GM18526 (cell line): ENCODE measurements around the gene DAB1.

Experiments used
- POLR2A ChIP-seq: IDR thresholded peaks from 3 replicates; pipeline ENCODE4 v1.6.1; 2011; ENCODE audit not compliant: insufficient read length; ENCODE audit errors: extremely low read depth

The DAB1 gene

DNA sequence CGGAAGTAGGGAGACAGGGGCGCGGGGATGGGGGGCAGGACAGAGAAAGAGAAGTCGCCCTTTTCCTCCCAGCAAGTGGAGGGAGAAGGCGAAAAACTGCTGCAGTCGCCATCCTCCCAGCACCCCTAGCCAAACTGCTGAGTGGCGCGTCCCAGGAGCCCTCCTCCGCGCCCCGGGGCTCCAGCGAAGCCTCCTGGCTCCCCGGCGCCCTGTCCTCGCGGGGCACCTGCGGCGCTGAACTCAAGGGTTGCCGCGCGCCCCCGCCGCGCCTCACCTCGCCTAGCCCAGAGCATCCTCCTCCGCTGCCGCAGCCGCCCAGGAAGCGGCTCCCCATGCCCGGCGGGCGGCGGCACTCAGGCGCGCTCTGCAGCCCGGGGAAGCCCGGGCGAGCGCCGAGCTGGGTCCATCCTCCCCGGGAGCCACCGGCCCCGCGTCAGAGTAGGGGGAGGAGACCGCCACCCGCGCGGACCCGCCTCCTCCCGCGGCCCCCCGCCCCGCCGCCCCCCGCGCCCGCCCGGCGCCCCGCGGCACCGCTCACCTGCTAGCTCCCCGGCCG, at the start of gene DAB1:
Gene DAB1, minus strand, starts transcription at position 405 of the 556 bp plus-strand sequence. CDS start 133,030 bp downstream, outside the sequence.
- TF ChIP-seq POLR2A = no peak

DNA sequence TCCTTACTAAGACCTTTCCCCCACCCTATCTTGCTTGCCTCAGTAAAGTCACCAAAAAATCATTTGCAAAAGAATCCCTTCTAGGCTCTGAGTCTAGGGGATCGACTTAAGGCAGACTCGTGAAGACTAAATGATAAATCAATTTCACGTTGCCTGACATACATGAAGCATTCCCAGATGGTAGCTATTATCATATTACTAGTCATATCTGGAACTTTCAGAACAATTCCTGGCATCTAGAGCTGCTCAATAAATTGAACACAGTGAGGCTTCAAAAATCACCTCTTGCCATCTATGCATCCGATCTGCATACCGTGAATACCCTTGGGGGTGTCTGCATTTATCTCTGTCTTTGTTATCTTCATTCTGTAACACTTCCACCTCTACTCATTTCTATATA, 49.6 kb upstream of the DAB1 start:
- TF ChIP-seq POLR2A = no peak

GRCh38 chr1:57471995-57472394, 48.1 kb upstream of the DAB1 start:
- no peak for TF ChIP-seq POLR2A

- TF ChIP-seq POLR2A = no peak
Measured at GRCh38 chr1:57470036-57470435, 46.2 kb upstream of the DAB1 start.

- no peak for TF ChIP-seq POLR2A
Measured at GRCh38 chr1:57468641-57469523, 45.0 kb upstream of the DAB1 start.

- TF ChIP-seq POLR2A = no peak
Measured at GRCh38 chr1:57467830-57468229, 44.0 kb upstream of the DAB1 start.

- no peak for TF ChIP-seq POLR2A
Measured at GRCh38 chr1:57464756-57465155, 40.9 kb upstream of the DAB1 start.

DNA sequence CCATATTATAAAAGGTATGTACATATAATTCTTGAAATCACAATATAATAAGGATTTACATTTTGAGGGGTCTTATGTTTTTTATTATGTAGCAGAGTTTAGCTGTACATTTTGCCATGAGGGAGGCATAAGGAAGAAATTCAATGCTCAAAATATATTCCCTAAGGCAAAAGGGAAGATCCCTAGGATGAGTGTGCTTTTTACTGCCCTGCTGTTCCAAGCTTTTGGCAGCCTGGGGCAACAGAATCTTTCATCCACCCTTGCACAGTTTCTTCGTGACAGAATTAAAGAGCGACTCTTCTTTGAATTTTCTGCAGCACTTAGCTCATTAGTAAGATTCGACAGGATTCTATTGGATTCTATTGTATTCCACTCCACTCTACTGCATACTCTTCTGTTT, 39.5 kb upstream of the DAB1 start:
- TF ChIP-seq POLR2A = no peak

DNA sequence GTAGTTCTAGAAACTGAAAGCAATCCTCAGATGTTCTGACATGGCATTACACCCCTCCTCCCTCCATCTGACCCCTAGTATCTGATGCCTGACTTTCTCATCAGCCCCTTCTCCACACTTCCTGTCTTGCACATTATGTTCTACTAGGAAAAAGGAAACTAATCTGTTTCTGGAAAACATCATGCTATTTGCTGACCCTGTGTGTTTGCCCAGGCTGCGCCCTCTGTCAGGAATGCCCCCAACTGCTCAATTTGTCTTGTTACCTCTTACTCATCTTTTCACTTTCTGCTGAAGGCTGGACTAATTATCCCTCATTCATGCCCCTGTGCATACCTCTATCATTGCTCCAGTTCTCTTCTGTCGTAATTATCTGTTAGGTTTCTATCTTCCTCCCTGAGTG, 37.5 kb upstream of the DAB1 start:
- TF ChIP-seq POLR2A = no peak

- TF ChIP-seq POLR2A = no peak
Measured at GRCh38 chr1:57451516-57451915, 27.7 kb upstream of the DAB1 start.

GRCh38 chr1:57450981-57451380, 27.1 kb upstream of the DAB1 start:
- TF ChIP-seq POLR2A = no peak

- TF ChIP-seq POLR2A = no peak
Measured at GRCh38 chr1:57447551-57447950, 23.7 kb upstream of the DAB1 start.

DNA sequence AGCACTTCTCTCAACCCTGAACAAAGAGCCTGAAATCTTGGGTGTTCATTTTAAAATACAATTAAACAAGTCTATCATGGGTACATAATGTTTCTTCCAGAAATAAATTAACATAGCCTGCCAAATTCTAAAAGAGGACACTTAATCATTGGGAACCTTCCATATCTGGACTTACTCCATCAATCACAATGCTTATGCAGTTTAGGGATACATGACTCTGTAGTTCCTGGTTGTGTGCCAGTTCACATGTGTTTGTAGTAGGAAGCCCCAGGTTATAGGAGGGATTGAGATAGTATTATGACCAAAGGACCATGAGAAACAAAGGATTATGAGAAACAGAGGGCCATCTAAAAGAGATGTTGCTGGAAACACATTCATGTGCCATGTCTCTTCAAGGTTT, 19.1 kb upstream of the DAB1 start:
- no peak for TF ChIP-seq POLR2A

DNA sequence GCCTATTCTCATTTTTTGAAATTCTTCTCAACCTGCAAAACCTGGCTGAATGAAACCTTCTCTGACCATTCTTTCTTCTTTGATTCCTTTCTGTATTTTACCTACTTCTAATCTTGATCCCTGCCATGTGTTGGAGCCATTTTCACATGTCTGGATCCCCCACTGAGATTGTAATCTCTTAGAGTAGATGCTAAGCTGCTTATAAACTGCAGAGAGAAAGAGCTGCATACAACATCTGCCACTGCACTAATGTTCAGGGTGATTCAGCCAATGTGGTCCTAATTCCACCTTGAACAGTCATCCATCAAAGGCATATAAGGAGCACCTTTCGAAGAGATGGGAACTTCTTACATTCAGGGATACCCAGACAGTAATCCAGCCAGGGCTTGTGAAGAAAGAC, 16.2 kb upstream of the DAB1 start:
- TF ChIP-seq POLR2A = no peak

DNA sequence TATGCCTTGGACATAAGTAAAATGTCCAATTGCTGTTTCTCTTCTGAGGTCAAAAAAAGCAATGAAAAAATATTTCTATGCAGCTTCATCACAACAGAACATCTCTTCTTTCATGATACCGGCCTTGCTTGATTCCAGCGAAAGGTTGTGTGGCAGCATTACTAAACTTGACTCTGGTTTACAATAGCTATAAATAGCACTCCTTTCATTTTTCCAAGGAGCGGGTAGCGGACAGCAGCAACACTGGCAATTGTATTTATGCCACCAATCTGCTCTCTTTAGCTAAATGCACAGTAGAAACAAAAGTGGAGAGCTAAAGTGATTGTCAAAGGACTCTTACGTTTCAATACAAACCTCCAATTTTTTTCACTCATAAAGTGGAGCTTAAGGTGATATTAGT, 7.5 kb upstream of the DAB1 start:
- TF ChIP-seq POLR2A = no peak

GRCh38 chr1:57424231-57425027, 569 bp upstream of the DAB1 start:
- TF ChIP-seq POLR2A = no peak
